A549 (cell line): ENCODE measurements around the gene KNOP1. TPM values are rescaled to one million over a fixed set of nuclear protein-coding genes. Genes with fewer than 3 reads are reported as not detected.

Experiments used
- ATAC-seq, 2 experiments: fragments of 200-7000 bp in 1 of 2; fragments of >200 bp in 1 of 2; cut with Nextera tagmentation in 1 of 2; cut with Tn5 transposase in 1 of 2; 3 replicates each; pipeline versions ENCODE4 v1.8.0 to v1.9.1; 2018 to 2020; ENCODE audit warnings: mild to moderate bottlenecking in 1 of 2, moderate library complexity in 1 of 2
- CTCF ChIA-PET: fragments of 300-600 bp; sonication (Branson Sonifier 250); formaldehyde crosslinking; extraction: SDS; loops from one replicate; lab custom pipeline; 2021; ENCODE audit warnings: antibody characterized with exemption, inconsistent platforms; lab: Yijun Ruan, JAX
- POLR2A ChIA-PET: fragments of 350-600 bp; formaldehyde crosslinking; extraction: SDS; loops from one replicate; lab custom pipeline; 2021; ENCODE audit warnings: antibody characterized with exemption, inconsistent platforms; lab: Yijun Ruan, JAX
- DNase-seq, 2 experiments: peaks; one replicate each; pipeline versions ENCODE4 v3.0.0 to v3.0.0-alpha.2; 2011 to 2016; ENCODE audit warnings: low read depth in 1 of 2, low spot score in 1 of 2
- FAIRE-seq: peaks from 2 replicates; lab custom pipeline; 2011; peaks lifted over from hg19 to GRCh38; lab: Jason Lieb, UNC
- H3K27ac ChIP-seq, 2 experiments: fragments of >200 bp; sonication (Bioruptor Twin); formaldehyde crosslinking; 3 replicates each; pipeline ENCODE4 v1.5.1; 2016 to 2017
- H3K4me1 ChIP-seq: fragments of >200 bp; sonication (Bioruptor Twin); formaldehyde crosslinking; 3 replicates; pipeline ENCODE4 v1.6.1; 2016
- H3K4me2 ChIP-seq: fragments of >200 bp; sonication (Bioruptor Twin); formaldehyde crosslinking; 3 replicates; pipeline ENCODE4 v1.6.1; 2016
- H3K4me3 ChIP-seq: fragments of >200 bp; sonication (Bioruptor Twin); formaldehyde crosslinking; 3 replicates; pipeline ENCODE4 v1.5.1; 2016
- H3K9me3 ChIP-seq: fragments of >200 bp; sonication (Bioruptor Twin); formaldehyde crosslinking; 3 replicates; pipeline ENCODE4 v1.6.1; 2016
- ATOH8 ChIP-seq: fragments of 250-450 bp; sonication (Bioruptor Pico); IDR thresholded peaks from 2 replicates; pipeline ENCODE4 v1.5.0; 2020; ENCODE audit warnings: low read depth, mild to moderate bottlenecking, moderate library complexity
- BHLHE40 ChIP-seq: IDR thresholded peaks from 2 replicates; pipeline ENCODE4 v1.6.1; 2012; ENCODE audit warnings: low read depth, low read length, inconsistent platforms
- CBX2 ChIP-seq: fragments of 200-600 bp; sonication (generic); IDR thresholded peaks from 2 replicates; pipeline ENCODE4 v1.6.1; 2016; ENCODE audit warnings: low read depth, mild to moderate bottlenecking, borderline replicate concordance
- EHMT2 ChIP-seq: fragments of 200-600 bp; sonication (generic); IDR thresholded peaks from 2 replicates; pipeline ENCODE4 v1.6.1; 2016; ENCODE audit warnings: antibody characterized with exemption, low read depth, mild to moderate bottlenecking, moderate library complexity
- ESRRA ChIP-seq: fragments of 150-350 bp; IDR thresholded peaks from 2 replicates; pipeline ENCODE4 v1.6.1; 2014; ENCODE audit warnings: mild to moderate bottlenecking, low read length, borderline replicate concordance
- HOXA7 ChIP-seq: fragments of 250-450 bp; sonication (Bioruptor Pico); IDR thresholded peaks from 2 replicates; pipeline ENCODE4 v1.5.0; 2020; ENCODE audit warnings: mild to moderate bottlenecking, moderate library complexity
- HOXB5 ChIP-seq: fragments of 250-450 bp; sonication (Bioruptor Pico); IDR thresholded peaks from 2 replicates; pipeline ENCODE4 v1.5.0; 2020; ENCODE audit warnings: mild to moderate bottlenecking, moderate library complexity
- JUNB ChIP-seq: fragments of >200 bp; sonication (Bioruptor Twin); formaldehyde crosslinking; IDR thresholded peaks from 2 replicates; pipeline ENCODE4 v1.6.1; 2016
- KDM5A ChIP-seq: fragments of 200-600 bp; sonication (generic); IDR thresholded peaks from 2 replicates; pipeline ENCODE4 v1.6.1; 2016; ENCODE audit warnings: antibody characterized with exemption, mild to moderate bottlenecking
- MAZ ChIP-seq: fragments of 150-350 bp; IDR thresholded peaks from 2 replicates; pipeline ENCODE4 v1.6.1; 2014; ENCODE audit warnings: antibody characterized with exemption, low read depth, low read length, borderline replicate concordance
- MYC ChIP-seq: IDR thresholded peaks from 2 replicates; pipeline ENCODE4 v1.6.1; 2012; ENCODE audit warnings: mild to moderate bottlenecking, inconsistent platforms, low read length, improper control_type of control experiment, borderline replicate concordance
- NFE2L2 ChIP-seq: fragments of 150-350 bp; conservative IDR thresholded peaks from 2 replicates; pipeline ENCODE4 v1.6.1; 2014; ENCODE audit warnings: low read length
- NPAS2 ChIP-seq: fragments of 250-450 bp; sonication (Bioruptor Pico); IDR thresholded peaks from 2 replicates; pipeline ENCODE4 v1.8.0; 2022; ENCODE audit warnings: mild to moderate bottlenecking, moderate library complexity, borderline replicate concordance
- RAD21 ChIP-seq, 2 experiments: fragments of >200 bp in 1 of 2; sonication (Bioruptor Twin) in 1 of 2; formaldehyde crosslinking in 1 of 2; IDR thresholded peaks in 1 of 2; conservative IDR thresholded peaks in 1 of 2; 2 replicates in 1 of 2; 3 replicates in 1 of 2; pipeline ENCODE4 v1.6.1; 2012 to 2018; ENCODE audit warnings: inconsistent platforms in 1 of 2
- RARB ChIP-seq: fragments of 250-450 bp; sonication (Bioruptor Pico); IDR thresholded peaks from 2 replicates; pipeline ENCODE4 v1.8.0; 2021; ENCODE audit warnings: mild to moderate bottlenecking, moderate library complexity
- RFX5 ChIP-seq: fragments of 450-650 bp; IDR thresholded peaks from 2 replicates; pipeline ENCODE4 v1.7.1; 2014; ENCODE audit warnings: antibody characterized with exemption, mild to moderate bottlenecking, moderate library complexity
- TFCP2L1 ChIP-seq: fragments of 250-450 bp; sonication (Bioruptor Pico); IDR thresholded peaks from 2 replicates; pipeline ENCODE4 v1.5.0; 2021; ENCODE audit warnings: mild to moderate bottlenecking
- TP53 ChIP-seq: fragments of 250-450 bp; sonication (Bioruptor Pico); IDR thresholded peaks from 2 replicates; pipeline ENCODE4 v1.5.0; 2021; ENCODE audit warnings: mild to moderate bottlenecking, moderate library complexity
- ZNF302 ChIP-seq: fragments of 250-450 bp; sonication (Bioruptor Pico); IDR thresholded peaks from 2 replicates; pipeline ENCODE4 v1.9.0; 2021; ENCODE audit warnings: inconsistent platforms, mild to moderate bottlenecking, moderate library complexity
- ZSCAN20 ChIP-seq: fragments of 250-450 bp; sonication (Bioruptor Pico); IDR thresholded peaks from 2 replicates; pipeline ENCODE4 v1.8.0; 2022; ENCODE audit warnings: mild to moderate bottlenecking, moderate library complexity
- WGBS: methylation state at CpG from one replicate; pipeline ENCODE4 v1.1.6; 2017; ENCODE audit errors: missing lambda C conversion rate; 5-methylcytosine and 5-hydroxymethylcytosine counted together
- polyA plus RNA-seq, 4 experiments: library from polyadenylated mRNA; depleted of rRNA in 3 of 4; stranded (reverse); fragments of >200 nt; fragmentation: RNase III in 1 of 4; extraction: RNeasy Plus Mini Kit Qiagen cat#74134 plus additional on column Dnase treatment in 1 of 4; gene quantifications; 2 replicates in 3 of 4; 3 replicates in 1 of 4; pipeline ENCODE4 v1.2.3, GENCODE V29; 2011 to 2017
- TF ChIP-seq, protein P1 (sequence below): fragments of >200 bp; sonication (Bioruptor Twin); formaldehyde crosslinking; IDR thresholded peaks from 3 replicates; pipeline ENCODE4 v1.5.1; 2016
- TF ChIP-seq, protein P2 (sequence below): IDR thresholded peaks from 2 replicates; pipeline ENCODE4 v1.6.1; 2012; ENCODE audit warnings: low read depth, borderline replicate concordance
- TF ChIP-seq, protein P3 (sequence below): IDR thresholded peaks from 2 replicates; pipeline ENCODE4 v1.6.1; 2012
- TF ChIP-seq, protein P4 (sequence below): fragments of 250-450 bp; sonication (Bioruptor Pico); IDR thresholded peaks from 2 replicates; pipeline ENCODE4 v1.5.0; 2021; ENCODE audit warnings: mild to moderate bottlenecking, moderate library complexity, borderline replicate concordance
- TF ChIP-seq, protein P5 (sequence below): fragments of >200 bp; sonication (Bioruptor Twin); formaldehyde crosslinking; IDR thresholded peaks from 3 replicates; pipeline ENCODE4 v1.6.1; 2016

The KNOP1 gene
- polyA plus RNA-seq, 2 of the 4 experiments (the other 2 are of a cell fraction): 38.2 to 44.8 TPM

DNA sequence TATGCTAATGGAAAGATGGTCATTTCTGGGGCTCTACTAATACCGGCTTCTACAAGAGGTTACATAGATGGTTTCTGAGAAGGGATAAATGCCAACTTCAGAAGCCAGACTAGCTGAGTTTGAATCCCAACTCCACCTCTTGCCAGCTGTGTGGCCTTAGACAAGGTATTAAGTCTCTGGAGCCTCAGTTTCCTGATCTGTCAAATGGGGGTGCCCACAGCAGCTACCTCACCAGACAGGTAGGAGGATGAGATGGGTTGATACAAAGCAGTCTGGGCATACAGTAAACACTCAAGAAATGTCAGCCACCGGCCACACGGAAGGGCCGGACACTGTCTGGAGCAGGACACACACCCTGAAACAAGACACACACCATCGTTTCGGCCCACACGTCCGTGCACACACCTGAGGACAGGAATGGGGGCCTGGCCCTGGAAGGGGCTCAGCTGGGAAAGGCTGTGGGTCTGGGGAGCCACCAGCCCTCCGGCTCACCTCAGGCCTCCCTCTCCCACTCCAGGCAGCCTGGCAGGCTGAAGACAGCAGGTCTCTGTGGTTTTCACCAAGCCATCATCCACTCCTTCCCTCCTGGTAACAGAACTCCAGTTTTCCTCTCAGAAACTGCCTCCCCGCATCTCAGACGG lies 5.5 kb downstream of the KNOP1 start:
- WGBS: 91% methylated on average over 8 of the region's 11 CpGs
- CTCF ChIA-PET: interaction anchor here (0.8 to 1.6 kb wide), 4 partner anchors 15 to 172 kb away, joined by 3 to 5 read pairs (median 4); partner anchors contain the start of gene GPRC5B
- DNase-seq: no peak
- FAIRE-seq: no peak
- Histone ChIP-seq H3K27ac (no peak overlapping the region), H3K9me3 (no peaks in the 10 kb centered on the region), H3K4me1 (peaks cover 21% of the 10 kb centered on the region; the same call in 2 of the 3 replicates), H3K4me3 (no peak overlapping the region), H3K4me2 (no peak overlapping the region)
- POLR2A ChIA-PET: interaction anchor here (0.8 kb wide), 1 partner anchor 14 kb away, joined by 3 read pairs; no protein-coding TSS in a partner anchor
- no peak for ATAC-seq
- TF ChIP-seq ZSCAN20 (CRISPR knock-in tag) (no peak), MYC (no peak), RARB (no peak), HOXB5 (CRISPR knock-in tag) (no peak), NPAS2 (CRISPR knock-in tag) (no peak), RFX5 (no peak), BHLHE40 (no peak)

DNA sequence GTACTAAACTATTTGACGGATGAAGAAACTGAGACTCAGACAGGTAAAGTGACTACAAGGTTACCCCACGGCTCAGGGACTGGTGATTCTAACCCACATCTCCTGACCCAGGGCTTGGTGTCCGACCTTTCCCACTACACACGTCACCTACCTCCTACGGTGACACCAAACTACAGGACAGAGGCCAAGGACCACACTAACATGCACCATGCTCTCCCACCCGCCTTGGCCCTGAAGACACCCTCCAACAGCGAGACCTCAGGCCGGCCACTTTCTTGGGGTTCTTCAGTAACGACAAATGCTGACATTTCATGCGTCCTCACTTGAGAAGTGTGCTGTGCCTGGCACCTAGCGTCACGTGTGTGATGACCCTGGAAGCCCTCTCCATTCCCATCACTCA lies 6.4 kb downstream of the KNOP1 start:
- no peak overlapping the region for H3K4me2 ChIP-seq
- H3K9me3 ChIP-seq: no peaks in the 10 kb centered on the region
- WGBS: 94% methylated on average over 12 of the region's 12 CpGs
- ChIA-PET CTCF (interaction anchor here (1.2 kb wide), 1 partner anchor 173 kb away, joined by 4 read pairs; the partner anchor contains the start of gene GPRC5B), POLR2A (interaction anchor here (0.8 kb wide), 1 partner anchor 13 kb away, joined by 3 read pairs; no protein-coding TSS in a partner anchor)
- TF ChIP-seq, protein P1, sequence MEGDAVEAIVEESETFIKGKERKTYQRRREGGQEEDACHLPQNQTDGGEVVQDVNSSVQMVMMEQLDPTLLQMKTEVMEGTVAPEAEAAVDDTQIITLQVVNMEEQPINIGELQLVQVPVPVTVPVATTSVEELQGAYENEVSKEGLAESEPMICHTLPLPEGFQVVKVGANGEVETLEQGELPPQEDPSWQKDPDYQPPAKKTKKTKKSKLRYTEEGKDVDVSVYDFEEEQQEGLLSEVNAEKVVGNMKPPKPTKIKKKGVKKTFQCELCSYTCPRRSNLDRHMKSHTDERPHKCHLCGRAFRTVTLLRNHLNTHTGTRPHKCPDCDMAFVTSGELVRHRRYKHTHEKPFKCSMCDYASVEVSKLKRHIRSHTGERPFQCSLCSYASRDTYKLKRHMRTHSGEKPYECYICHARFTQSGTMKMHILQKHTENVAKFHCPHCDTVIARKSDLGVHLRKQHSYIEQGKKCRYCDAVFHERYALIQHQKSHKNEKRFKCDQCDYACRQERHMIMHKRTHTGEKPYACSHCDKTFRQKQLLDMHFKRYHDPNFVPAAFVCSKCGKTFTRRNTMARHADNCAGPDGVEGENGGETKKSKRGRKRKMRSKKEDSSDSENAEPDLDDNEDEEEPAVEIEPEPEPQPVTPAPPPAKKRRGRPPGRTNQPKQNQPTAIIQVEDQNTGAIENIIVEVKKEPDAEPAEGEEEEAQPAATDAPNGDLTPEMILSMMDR: no peak
- TF ChIP-seq BHLHE40 (no peak), KDM5A (no peak), HOXA7 (CRISPR knock-in tag) (no peak), ZNF302 (CRISPR knock-in tag) (no peak), CBX2 (no peak), TFCP2L1 (CRISPR knock-in tag) (no peak), NFE2L2 (no peak)
- TF ChIP-seq, protein P2, sequence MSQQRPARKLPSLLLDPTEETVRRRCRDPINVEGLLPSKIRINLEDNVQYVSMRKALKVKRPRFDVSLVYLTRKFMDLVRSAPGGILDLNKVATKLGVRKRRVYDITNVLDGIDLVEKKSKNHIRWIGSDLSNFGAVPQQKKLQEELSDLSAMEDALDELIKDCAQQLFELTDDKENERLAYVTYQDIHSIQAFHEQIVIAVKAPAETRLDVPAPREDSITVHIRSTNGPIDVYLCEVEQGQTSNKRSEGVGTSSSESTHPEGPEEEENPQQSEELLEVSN: no peak
- H3K4me3 ChIP-seq: no peak overlapping the region
- H3K4me1 ChIP-seq: peaks cover 19% of the 10 kb centered on the region; the same call in 2 of the 3 replicates
- no peak for FAIRE-seq
- no peak overlapping the region for H3K27ac ChIP-seq
- no peak for ATAC-seq
- DNase-seq: no peak

- no peak overlapping the region for H3K4me2 ChIP-seq
- H3K4me1 ChIP-seq: peaks cover 13% of the 10 kb centered on the region; the same call in 2 of the 3 replicates
- WGBS: 81% methylated on average over 12 of the region's 13 CpGs
- no peak overlapping the region for H3K4me3 ChIP-seq
- POLR2A ChIA-PET: interaction anchor here (0.7 kb wide), 1 partner anchor 173 kb away, joined by 5 read pairs; no protein-coding TSS in a partner anchor
- CTCF ChIA-PET: interaction anchor here (0.5 to 2.9 kb wide), 5 partner anchors 11 to 175 kb away, joined by 3 to 13 read pairs (median 3); partner anchors contain the start of gene GPRC5B
- no peak for DNase-seq
- FAIRE-seq: no peak
- ATAC-seq: no peak
- no peaks in the 10 kb centered on the region for H3K9me3 ChIP-seq
- H3K27ac ChIP-seq: no peak overlapping the region
- no peak for TF ChIP-seq JUNB
- TF ChIP-seq BHLHE40: no peak
- TF ChIP-seq, protein P3, sequence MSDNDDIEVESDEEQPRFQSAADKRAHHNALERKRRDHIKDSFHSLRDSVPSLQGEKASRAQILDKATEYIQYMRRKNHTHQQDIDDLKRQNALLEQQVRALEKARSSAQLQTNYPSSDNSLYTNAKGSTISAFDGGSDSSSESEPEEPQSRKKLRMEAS: no peak
- no peak for TF ChIP-seq MAZ
- TF ChIP-seq, protein P4, sequence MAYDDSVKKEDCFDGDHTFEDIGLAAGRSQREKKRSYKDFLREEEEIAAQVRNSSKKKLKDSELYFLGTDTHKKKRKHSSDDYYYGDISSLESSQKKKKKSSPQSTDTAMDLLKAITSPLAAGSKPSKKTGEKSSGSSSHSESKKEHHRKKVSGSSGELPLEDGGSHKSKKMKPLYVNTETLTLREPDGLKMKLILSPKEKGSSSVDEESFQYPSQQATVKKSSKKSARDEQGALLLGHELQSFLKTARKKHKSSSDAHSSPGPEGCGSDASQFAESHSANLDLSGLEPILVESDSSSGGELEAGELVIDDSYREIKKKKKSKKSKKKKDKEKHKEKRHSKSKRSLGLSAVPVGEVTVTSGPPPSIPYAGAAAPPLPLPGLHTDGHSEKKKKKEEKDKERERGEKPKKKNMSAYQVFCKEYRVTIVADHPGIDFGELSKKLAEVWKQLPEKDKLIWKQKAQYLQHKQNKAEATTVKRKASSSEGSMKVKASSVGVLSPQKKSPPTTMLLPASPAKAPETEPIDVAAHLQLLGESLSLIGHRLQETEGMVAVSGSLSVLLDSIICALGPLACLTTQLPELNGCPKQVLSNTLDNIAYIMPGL: no peak
- TF ChIP-seq NFE2L2: no peak
- TF ChIP-seq HOXB5 (CRISPR knock-in tag): no peak
- no peak for TF ChIP-seq EHMT2
- no peak for TF ChIP-seq ESRRA
- no peak for TF ChIP-seq RAD21 (conservative IDR thresholded peaks at IDR 0.05 in 1 of 2, IDR thresholded peaks at IDR 0.05 in 1 of 2)
- no peak for TF ChIP-seq ATOH8 (CRISPR knock-in tag)
- no peak for TF ChIP-seq TP53 (CRISPR knock-in tag)
- TF ChIP-seq, protein P5, sequence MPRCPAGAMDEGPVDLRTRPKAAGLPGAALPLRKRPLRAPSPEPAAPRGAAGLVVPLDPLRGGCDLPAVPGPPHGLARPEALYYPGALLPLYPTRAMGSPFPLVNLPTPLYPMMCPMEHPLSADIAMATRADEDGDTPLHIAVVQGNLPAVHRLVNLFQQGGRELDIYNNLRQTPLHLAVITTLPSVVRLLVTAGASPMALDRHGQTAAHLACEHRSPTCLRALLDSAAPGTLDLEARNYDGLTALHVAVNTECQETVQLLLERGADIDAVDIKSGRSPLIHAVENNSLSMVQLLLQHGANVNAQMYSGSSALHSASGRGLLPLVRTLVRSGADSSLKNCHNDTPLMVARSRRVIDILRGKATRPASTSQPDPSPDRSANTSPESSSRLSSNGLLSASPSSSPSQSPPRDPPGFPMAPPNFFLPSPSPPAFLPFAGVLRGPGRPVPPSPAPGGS: no peak
Measured at GRCh38 chr16:19710991-19711545, 7.0 kb downstream of the KNOP1 start.
